Esophagus (tissue), 2 donors: ENCODE results near the gene FAM83G. TPM values are rescaled to one million over a fixed set of nuclear protein-coding genes. Genes with fewer than 3 reads are reported as not detected.

Experiments used
- H3K27ac ChIP-seq, 2 donors: one replicate each; pipeline ENCODE4 v1.5.1; 2013; ENCODE audit warnings: low read depth in 2 of 2, mild to moderate bottlenecking in 2 of 2, inconsistent platforms in 1 of 2, low read length in 1 of 2, moderate library complexity in 1 of 2
- H3K27me3 ChIP-seq, 2 donors: one replicate each; pipeline ENCODE4 v1.6.1; 2013; ENCODE audit warnings: low read length in 2 of 2, control low read depth in 1 of 2, mild to moderate bottlenecking in 1 of 2; ENCODE audit not compliant: insufficient read depth in 2 of 2, control insufficient read depth in 1 of 2
- H3K36me3 ChIP-seq, 2 donors: one replicate each; pipeline ENCODE4 v1.6.1; 2013; ENCODE audit warnings: low read length in 1 of 2; ENCODE audit not compliant: control insufficient read depth in 2 of 2, insufficient read depth in 2 of 2
- H3K4me1 ChIP-seq, 2 donors: one replicate each; pipeline ENCODE4 v1.6.1; 2013; ENCODE audit warnings: low read length in 1 of 2; ENCODE audit not compliant: control insufficient read depth in 2 of 2, insufficient read depth in 2 of 2
- H3K4me3 ChIP-seq, 2 donors: one replicate each; pipeline ENCODE4 v1.5.1; 2013; ENCODE audit warnings: low read length in 2 of 2, mild to moderate bottlenecking in 2 of 2, low read depth in 1 of 2, moderate library complexity in 1 of 2
- H3K9me3 ChIP-seq, 2 donors: one replicate each; pipeline ENCODE4 v1.6.1; 2013; ENCODE audit warnings: mild to moderate bottlenecking in 2 of 2, low read depth in 1 of 2, low read length in 1 of 2, moderate library complexity in 1 of 2; ENCODE audit not compliant: control insufficient read depth in 2 of 2, insufficient read depth in 1 of 2
- WGBS, 2 donors: extraction: QIAGEN DNeasy Blood & Tissue Kit; methylation state at CpG; one replicate each; pipeline ENCODE4 v1.1.7; 2013; 5-methylcytosine and 5-hydroxymethylcytosine counted together
- polyA plus RNA-seq, 2 donors: library from polyadenylated mRNA; stranded (reverse); fragments of 200-250 nt; gene quantifications; one replicate each; pipeline ENCODE4 v1.2.3, GENCODE V29; 2013
- donor health status: healthy with polysubstance abuse.
- donor health status: Bipolar disorder and iron deficiency.

FAM83G gene
- polyA plus RNA-seq, 2 donors: 33.2 to 37.1 TPM

DNA sequence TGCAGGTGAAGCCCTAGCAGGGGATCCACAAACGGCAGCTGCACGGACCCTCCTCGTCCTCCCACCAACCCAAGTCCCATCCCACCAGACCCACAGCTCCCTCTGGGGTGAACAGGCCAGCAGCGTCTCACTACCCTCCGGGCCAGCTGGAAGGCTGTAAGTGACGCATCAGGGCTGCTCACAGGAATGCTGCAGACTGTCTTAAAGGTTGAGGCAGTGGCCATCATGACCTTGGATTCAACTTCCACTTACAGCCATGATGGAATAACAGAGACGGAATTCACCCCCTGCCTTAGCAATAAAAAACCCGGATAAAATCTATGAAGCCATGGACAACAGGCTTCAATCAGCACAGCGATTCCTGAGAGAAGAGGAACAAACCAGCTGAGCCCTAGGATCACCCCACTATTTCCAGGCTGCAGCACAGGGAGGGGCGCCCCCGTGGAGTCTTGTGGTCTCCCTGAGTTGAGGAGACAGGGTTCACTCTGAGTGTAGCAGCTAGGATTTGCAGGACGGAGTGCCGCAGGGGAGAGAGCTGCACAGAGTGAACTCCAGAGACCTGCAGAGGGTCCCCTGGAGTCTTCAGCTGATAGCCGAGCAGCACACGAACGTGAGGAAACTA lies 10.5 kb downstream of the FAM83G start:
- 56 to 67% methylated on average over 16 of the region's 16 CpGs for WGBS, 2 donors
- H3K9me3 ChIP-seq: no peaks in the 10 kb centered on the region
- H3K27ac ChIP-seq: peak overlapping the region; percentile 41 to 84

DNA sequence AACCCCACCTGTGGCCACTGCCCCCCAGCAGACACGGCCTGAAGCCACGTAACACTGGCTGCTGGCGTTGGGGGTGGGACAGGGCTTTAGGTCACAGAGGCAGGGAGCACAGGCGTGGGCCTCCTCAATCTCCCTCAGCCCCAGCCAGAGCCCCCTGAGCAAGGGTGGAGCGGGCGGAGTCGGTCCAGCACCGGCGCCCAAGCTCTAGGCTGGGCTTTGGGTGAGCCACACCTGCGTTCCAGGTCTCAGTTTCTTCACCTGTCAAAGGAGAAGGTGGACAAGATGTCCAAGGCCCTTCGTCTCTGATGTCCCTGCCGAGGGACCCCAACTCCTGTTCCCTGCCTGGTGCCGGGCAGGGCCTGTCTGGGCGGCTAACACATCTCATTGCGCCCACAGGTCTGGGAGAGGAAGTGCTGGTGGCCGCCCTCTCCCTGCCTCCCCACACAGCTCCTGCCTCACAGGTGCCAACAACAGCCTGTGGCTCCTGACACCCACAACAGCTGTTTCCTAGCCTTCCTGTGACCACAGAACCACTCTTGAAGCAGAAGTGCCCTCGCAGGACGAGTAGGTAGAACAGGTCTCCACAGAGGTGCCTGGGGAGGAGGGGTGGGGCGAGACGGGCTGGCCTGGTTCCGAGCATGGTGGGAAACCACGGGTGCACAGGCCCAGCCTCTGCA lies 12.0 kb downstream of the FAM83G start:
- WGBS, 2 donors: 56 to 60% methylated on average over 22 of the region's 22 CpGs
- peaks cover 0 to 35% of the 10 kb centered on the region in 2 donors for H3K36me3 ChIP-seq

More for the DNA sequence above, 10.5 kb downstream of the FAM83G start:
- peaks cover 16 to 59% of the 10 kb centered on the region in 2 donors for H3K4me1 ChIP-seq
- H3K27me3 ChIP-seq: no peaks in the 10 kb centered on the region
- peaks cover 0 to 34% of the 10 kb centered on the region in 2 donors for H3K36me3 ChIP-seq
- H3K4me3 ChIP-seq: no peak overlapping the region

GRCh38 chr17:18991531-18992315 lies 12.8 kb downstream of the FAM83G start:
- Histone ChIP-seq H3K36me3 (peaks cover 0 to 34% of the 10 kb centered on the region in 2 donors), H3K9me3 (no peaks in the 10 kb centered on the region), H3K27me3 (no peaks in the 10 kb centered on the region), H3K27ac (peak overlapping the region in 1 of 2 donors; percentile 84), H3K4me3 (no peak overlapping the region), H3K4me1 (peaks cover 15 to 61% of the 10 kb centered on the region in 2 donors)
- 68 to 75% methylated on average over 20 of the region's 20 CpGs for WGBS, 2 donors

More for the DNA sequence above, 12.0 kb downstream of the FAM83G start:
- Histone ChIP-seq H3K27me3 (no peaks in the 10 kb centered on the region), H3K4me1 (peaks cover 15 to 59% of the 10 kb centered on the region in 2 donors), H3K27ac (peak overlapping the region; percentile 36 to 84), H3K9me3 (no peaks in the 10 kb centered on the region), H3K4me3 (no peak overlapping the region)

DNA sequence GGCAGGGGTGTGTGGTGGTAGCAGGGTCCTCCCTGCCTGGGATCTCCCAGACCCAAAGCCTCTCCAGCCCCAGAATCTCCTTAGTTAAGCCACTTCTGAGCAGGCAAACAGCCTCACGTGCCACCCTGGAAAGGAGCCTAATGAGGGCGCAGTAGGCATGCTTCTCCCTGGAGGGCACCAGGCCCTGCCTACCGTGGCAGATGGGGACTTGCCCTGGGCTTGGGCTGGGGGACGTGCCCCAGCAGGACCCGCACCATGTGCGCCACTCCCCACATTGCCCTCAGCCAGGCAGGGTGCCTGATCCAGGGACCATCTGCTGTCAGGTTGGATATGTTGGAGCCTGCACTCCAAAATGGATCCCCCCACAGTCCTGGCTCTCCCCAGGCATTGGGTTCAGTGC lies 14.2 kb downstream of the FAM83G start:
- 50 to 63% methylated on average over 6 of the region's 6 CpGs for WGBS, 2 donors
- peak overlapping the region; percentile 33 to 59 for H3K27ac ChIP-seq
- H3K9me3 ChIP-seq: no peaks in the 10 kb centered on the region
- no peak overlapping the region for H3K4me3 ChIP-seq
- H3K4me1 ChIP-seq: peaks cover 16 to 64% of the 10 kb centered on the region in 2 donors
- H3K36me3 ChIP-seq: peaks cover 0 to 38% of the 10 kb centered on the region in 2 donors
- H3K27me3 ChIP-seq: no peaks in the 10 kb centered on the region

- no peak overlapping the region for H3K4me3 ChIP-seq
- no peaks in the 10 kb centered on the region for H3K9me3 ChIP-seq
- 69% methylated on average over 9 of the region's 9 CpGs for WGBS, 2 donors
- H3K4me1 ChIP-seq: peaks cover 22 to 70% of the 10 kb centered on the region in 2 donors
- H3K27ac ChIP-seq: peak overlapping the region in 1 of 2 donors; percentile 62
- H3K27me3 ChIP-seq: no peaks in the 10 kb centered on the region
- H3K36me3 ChIP-seq: peaks cover 0 to 41% of the 10 kb centered on the region in 2 donors
These were observed 15.9 kb downstream of the FAM83G start for GRCh38 chr17:18988546-18989173.

DNA sequence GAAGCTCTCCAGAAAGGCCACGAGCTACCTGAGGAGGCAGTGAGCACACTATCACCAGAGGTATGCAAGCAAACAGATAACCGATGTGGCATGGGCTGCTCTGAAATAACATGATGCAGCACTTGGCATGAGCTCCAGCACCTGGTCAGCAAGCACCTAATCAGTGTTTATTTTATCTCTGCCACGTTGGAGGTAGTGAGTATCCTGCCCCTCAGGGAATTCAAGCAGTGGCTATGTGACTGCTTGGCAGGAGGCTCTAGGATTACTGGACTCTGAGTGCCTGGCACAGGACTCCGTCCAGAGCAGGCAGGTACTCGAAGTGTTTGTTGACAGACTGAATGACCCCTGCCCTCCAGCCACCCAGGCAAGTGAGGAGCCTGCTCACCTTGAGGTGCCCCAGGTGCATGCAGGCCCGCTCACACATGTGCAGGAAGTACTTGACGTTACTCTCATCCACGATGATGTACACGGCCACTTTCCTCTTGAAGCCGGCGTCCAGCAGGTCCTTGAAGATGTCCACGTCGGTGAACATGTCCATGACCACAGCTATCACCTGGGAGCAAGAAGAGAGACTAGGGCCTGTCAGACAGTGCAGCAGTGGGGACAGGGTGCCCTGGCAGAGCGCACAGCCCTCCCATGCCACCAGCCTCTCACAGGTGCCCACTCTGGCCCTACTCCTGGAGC lies 16.6 kb downstream of the FAM83G start:
- H3K27ac ChIP-seq: peak overlapping the region in 1 of 2 donors; percentile 62
- H3K4me3 ChIP-seq: no peak overlapping the region
- H3K27me3 ChIP-seq: no peaks in the 10 kb centered on the region
- no peaks in the 10 kb centered on the region for H3K9me3 ChIP-seq
- WGBS, 2 donors: 64 to 69% methylated on average over 14 of the region's 14 CpGs
- H3K36me3 ChIP-seq: peaks cover 0 to 39% of the 10 kb centered on the region in 2 donors
- peaks cover 24 to 70% of the 10 kb centered on the region in 2 donors for H3K4me1 ChIP-seq

- 75 to 81% methylated on average over 9 of the region's 9 CpGs for WGBS, 2 donors
These were observed 17.3 kb downstream of the FAM83G start for GRCh38 chr17:18987230-18987610.

DNA sequence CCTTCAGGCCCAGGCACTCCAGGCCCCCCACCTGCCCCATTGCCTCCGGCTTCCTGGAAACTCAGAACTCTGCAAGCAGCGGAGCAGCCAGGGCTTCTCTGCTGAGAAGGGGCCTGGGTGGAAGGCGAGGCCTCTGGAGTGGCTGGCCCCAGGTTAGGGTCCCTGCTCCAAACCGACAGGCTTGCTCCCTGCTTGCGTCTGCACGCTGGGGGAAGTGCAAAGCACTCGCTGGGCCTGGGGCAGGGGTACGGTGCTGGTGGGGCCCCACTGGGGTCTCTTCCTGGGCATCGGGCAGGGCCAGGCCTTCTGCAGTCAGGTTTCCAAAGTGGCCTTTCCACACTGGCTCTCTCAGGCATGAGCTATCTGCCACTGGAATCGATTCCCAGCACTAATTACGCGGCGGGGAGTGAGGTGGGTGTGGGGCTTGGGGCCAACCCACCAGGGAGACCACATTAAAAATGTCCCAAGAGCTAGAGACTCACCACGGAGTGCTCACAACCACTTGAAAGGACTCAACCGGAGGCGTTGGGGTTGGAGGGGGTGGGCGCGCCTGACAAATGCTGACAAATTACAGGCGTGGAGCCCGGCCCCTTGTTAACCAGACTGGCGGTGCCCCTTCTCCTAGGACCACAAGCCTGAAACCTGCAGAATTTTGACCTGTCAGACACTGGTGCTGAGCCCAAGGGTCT lies 17.9 kb downstream of the FAM83G start:
- WGBS, 2 donors: 82 to 84% methylated on average over 21 of the region's 21 CpGs
- peaks cover 0 to 37% of the 10 kb centered on the region in 2 donors for H3K36me3 ChIP-seq
- peaks cover 16 to 69% of the 10 kb centered on the region in 2 donors for H3K4me1 ChIP-seq
- no peak overlapping the region for H3K4me3 ChIP-seq
- peak overlapping the region in 1 of 2 donors; percentile 51 for H3K27ac ChIP-seq
- H3K9me3 ChIP-seq: no peaks in the 10 kb centered on the region
- no peaks in the 10 kb centered on the region for H3K27me3 ChIP-seq

More at GRCh38 chr17:18987230-18987610, 17.3 kb downstream of the FAM83G start:
- H3K27ac ChIP-seq: peak overlapping the region in 1 of 2 donors; percentile 51
- no peaks in the 10 kb centered on the region for H3K27me3 ChIP-seq
- no peaks in the 10 kb centered on the region for H3K9me3 ChIP-seq
- peaks cover 21 to 70% of the 10 kb centered on the region in 2 donors for H3K4me1 ChIP-seq
- no peak overlapping the region for H3K4me3 ChIP-seq
- H3K36me3 ChIP-seq: peaks cover 0 to 42% of the 10 kb centered on the region in 2 donors
